MM.1S (cell line): Measurements from ENCODE around the gene EFCAB6.

ENCODE experiments used
- DNase-seq: peaks from one replicate; pipeline ENCODE4 v3.0.0-alpha.2; 2015
- H2AFZ ChIP-seq: fragments of 300-600 bp; sonication (generic); 2 replicates; pipeline ENCODE4 v1.6.0; 2016; ENCODE audit warnings: antibody characterized with exemption, low read length
- H3F3A ChIP-seq: fragments of 300-600 bp; sonication (generic); 2 replicates; pipeline ENCODE4 v1.6.1; 2016; ENCODE audit warnings: mild to moderate bottlenecking, antibody characterized with exemption, low read length, moderate library complexity, mixed read lengths; ENCODE audit not compliant: insufficient read depth
- H3K27ac ChIP-seq: fragments of 300-600 bp; sonication (generic); 2 replicates; pipeline ENCODE4 v1.5.1; 2016; ENCODE audit warnings: mild to moderate bottlenecking, low read length
- H3K27me3 ChIP-seq: fragments of 300-600 bp; sonication (generic); replicated peaks from 2 replicates; pipeline ENCODE4 v1.6.0; 2016; ENCODE audit warnings: low read length; ENCODE audit not compliant: insufficient read depth
- H3K36me3 ChIP-seq: fragments of 300-600 bp; sonication (generic); replicated peaks from 2 replicates; pipeline ENCODE4 v1.6.1; 2016; ENCODE audit warnings: mild to moderate bottlenecking, low read length, mixed read lengths; ENCODE audit not compliant: insufficient read depth
- H3K4me1 ChIP-seq: fragments of 300-600 bp; sonication (generic); 2 replicates; pipeline ENCODE4 v1.6.1; 2016; ENCODE audit warnings: low read length, mixed read lengths
- H3K4me2 ChIP-seq: fragments of 300-600 bp; sonication (generic); 2 replicates; pipeline ENCODE4 v1.6.0; 2016; ENCODE audit warnings: low read depth, low read length
- H3K4me3 ChIP-seq: fragments of 300-600 bp; sonication (generic); 2 replicates; pipeline ENCODE4 v1.5.1; 2016; ENCODE audit warnings: low read length, mixed read lengths
- H3K79me2 ChIP-seq: fragments of 300-600 bp; sonication (generic); 2 replicates; pipeline ENCODE4 v1.6.1; 2016; ENCODE audit warnings: mixed run types, low read length, mixed read lengths
- H3K9ac ChIP-seq: fragments of 300-600 bp; sonication (generic); 2 replicates; pipeline ENCODE4 v1.6.1; 2016; ENCODE audit warnings: low read length, mixed read lengths
- H3K9me2 ChIP-seq: fragments of 300-600 bp; sonication (generic); replicated peaks from 2 replicates; pipeline ENCODE4 v1.6.1; 2016; ENCODE audit warnings: mild to moderate bottlenecking, low read length, mixed read lengths; ENCODE audit not compliant: insufficient read depth
- H3K9me3 ChIP-seq: fragments of 300-600 bp; sonication (generic); replicated peaks from 2 replicates; pipeline ENCODE4 v1.6.1; 2016; ENCODE audit warnings: mild to moderate bottlenecking, low read length, mixed read lengths; ENCODE audit not compliant: insufficient read depth
- H4K20me1 ChIP-seq: fragments of 300-600 bp; sonication (generic); 2 replicates; pipeline ENCODE4 v1.6.1; 2016; ENCODE audit warnings: mild to moderate bottlenecking, low read length, moderate library complexity, mixed read lengths; ENCODE audit not compliant: insufficient read depth
- EZH2 ChIP-seq: fragments of 300-600 bp; sonication (generic); optimal IDR thresholded peaks from 2 replicates; pipeline ENCODE3; 2017; ENCODE audit warnings: low read depth, mild to moderate bottlenecking, antibody characterized with exemption, low read length, mixed read lengths
- EZH2phosphoT487 ChIP-seq: fragments of 300-600 bp; sonication (generic); IDR thresholded peaks from 2 replicates; pipeline ENCODE4 v1.6.1; 2018; ENCODE audit warnings: antibody characterized with exemption, low read length
- TF ChIP-seq, protein P1 (sequence below): fragments of 300-600 bp; sonication (generic); IDR thresholded peaks from 2 replicates; pipeline ENCODE4 v1.5.1; 2016; ENCODE audit warnings: antibody characterized with exemption, low read length, mixed read lengths

The EFCAB6 gene

DNA sequence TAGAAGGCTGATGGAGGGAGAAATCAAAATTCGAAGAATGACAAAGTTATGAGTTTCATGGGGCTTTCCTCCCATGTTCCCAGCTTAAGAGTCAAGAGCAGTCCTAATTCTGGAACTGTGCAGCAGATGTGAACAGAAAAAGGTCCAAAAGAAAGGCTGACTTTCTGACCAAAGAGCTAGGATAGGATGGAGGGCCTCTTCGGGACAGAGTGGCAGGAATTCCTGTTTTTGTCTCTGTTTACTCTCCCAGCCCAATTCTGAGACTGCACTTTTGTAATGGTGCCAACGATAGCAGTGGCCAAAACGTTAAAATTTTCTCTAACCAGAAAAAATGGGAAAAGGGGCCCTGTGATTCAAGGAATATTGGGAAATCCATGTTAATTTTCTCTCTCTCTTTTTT is 193.6 kb downstream of the EFCAB6 start:
- DNase-seq, result no peak

DNA sequence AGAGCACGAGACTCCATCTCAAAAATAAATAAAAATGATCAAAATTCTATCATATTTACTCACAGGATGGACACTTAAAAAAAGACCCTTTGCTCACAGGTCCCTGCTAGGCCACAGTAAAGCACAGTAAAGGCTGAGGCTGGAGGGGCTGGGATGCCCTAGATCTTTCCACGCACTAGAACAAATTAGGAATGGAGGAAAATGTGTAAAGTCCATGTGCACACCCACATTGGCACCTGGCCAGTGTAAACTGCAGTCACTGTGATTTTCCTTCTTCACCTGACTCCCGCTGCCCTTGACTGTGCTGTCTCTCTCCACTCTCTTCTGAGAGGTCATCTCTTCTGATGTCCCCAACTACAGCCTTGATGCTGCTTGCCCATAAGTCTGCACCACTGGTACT is 195.5 kb downstream of the EFCAB6 start:
- no peak for DNase-seq
- Histone ChIP-seq H3K27ac (no peak overlapping the region), H3K9me3 (no peaks in the 10 kb centered on the region), H3K79me2 (no peaks in the 10 kb centered on the region), H3K9ac (no peak overlapping the region), H3K9me2 (no peaks in the 10 kb centered on the region), H4K20me1 (no peaks in the 10 kb centered on the region), H3K4me2 (no peak overlapping the region), H3K4me1 (no peaks in the 10 kb centered on the region), H3K4me3 (no peak overlapping the region), H3F3A (no peaks in the 10 kb centered on the region), H2AFZ (no peak overlapping the region), H3K36me3 (no peaks in the 10 kb centered on the region), H3K27me3 (no peaks in the 10 kb centered on the region)
- TF ChIP-seq EZH2phosphoT487, result no peak
- TF ChIP-seq, protein P1, sequence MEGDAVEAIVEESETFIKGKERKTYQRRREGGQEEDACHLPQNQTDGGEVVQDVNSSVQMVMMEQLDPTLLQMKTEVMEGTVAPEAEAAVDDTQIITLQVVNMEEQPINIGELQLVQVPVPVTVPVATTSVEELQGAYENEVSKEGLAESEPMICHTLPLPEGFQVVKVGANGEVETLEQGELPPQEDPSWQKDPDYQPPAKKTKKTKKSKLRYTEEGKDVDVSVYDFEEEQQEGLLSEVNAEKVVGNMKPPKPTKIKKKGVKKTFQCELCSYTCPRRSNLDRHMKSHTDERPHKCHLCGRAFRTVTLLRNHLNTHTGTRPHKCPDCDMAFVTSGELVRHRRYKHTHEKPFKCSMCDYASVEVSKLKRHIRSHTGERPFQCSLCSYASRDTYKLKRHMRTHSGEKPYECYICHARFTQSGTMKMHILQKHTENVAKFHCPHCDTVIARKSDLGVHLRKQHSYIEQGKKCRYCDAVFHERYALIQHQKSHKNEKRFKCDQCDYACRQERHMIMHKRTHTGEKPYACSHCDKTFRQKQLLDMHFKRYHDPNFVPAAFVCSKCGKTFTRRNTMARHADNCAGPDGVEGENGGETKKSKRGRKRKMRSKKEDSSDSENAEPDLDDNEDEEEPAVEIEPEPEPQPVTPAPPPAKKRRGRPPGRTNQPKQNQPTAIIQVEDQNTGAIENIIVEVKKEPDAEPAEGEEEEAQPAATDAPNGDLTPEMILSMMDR, result no peak
- TF ChIP-seq EZH2, result no peak

More for the DNA sequence above, 193.6 kb downstream of the EFCAB6 start:
- Histone ChIP-seq H3K9ac (no peak overlapping the region), H3K36me3 (no peaks in the 10 kb centered on the region), H3K27me3 (no peaks in the 10 kb centered on the region), H3K79me2 (no peaks in the 10 kb centered on the region), H3K4me3 (no peak overlapping the region), H3K9me3 (no peaks in the 10 kb centered on the region), H3K4me1 (no peaks in the 10 kb centered on the region), H3F3A (no peaks in the 10 kb centered on the region), H2AFZ (no peak overlapping the region), H3K27ac (no peak overlapping the region), H3K9me2 (no peaks in the 10 kb centered on the region), H3K4me2 (no peak overlapping the region), H4K20me1 (no peaks in the 10 kb centered on the region)
- TF ChIP-seq, protein P1, result no peak
- no peak for TF ChIP-seq EZH2phosphoT487
- no peak for TF ChIP-seq EZH2

DNA sequence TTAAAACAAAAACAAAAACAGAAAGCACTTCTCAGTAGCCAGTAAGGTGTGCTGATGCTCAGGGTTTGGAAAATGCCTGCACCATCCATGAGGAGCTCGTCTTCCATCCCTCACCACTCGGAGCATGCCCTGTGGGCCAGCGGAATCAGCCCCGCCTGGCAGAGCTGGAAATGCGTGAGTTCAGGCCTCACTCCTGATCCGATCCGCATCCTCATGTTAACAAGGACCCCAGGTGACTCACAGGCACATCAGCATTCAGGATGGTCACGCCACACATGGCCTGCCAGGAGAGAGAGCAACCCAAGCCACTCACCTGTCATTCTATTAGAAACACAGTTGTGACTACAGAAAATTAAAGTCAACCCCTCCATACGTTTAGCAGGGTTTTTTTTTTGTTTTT is 211.8 kb downstream of the EFCAB6 start:
- Histone ChIP-seq H3K4me3 (no peak overlapping the region), H3K27ac (no peak overlapping the region), H3K36me3 (no peaks in the 10 kb centered on the region), H3K4me2 (no peak overlapping the region), H3K9ac (no peak overlapping the region), H3F3A (no peaks in the 10 kb centered on the region), H3K9me3 (no peaks in the 10 kb centered on the region), H2AFZ (no peak overlapping the region), H3K4me1 (no peaks in the 10 kb centered on the region), H3K27me3 (no peaks in the 10 kb centered on the region), H4K20me1 (no peaks in the 10 kb centered on the region), H3K79me2 (no peaks in the 10 kb centered on the region), H3K9me2 (no peaks in the 10 kb centered on the region)
- no peak for DNase-seq
- TF ChIP-seq EZH2, result no peak
- TF ChIP-seq, protein P1, result no peak
- TF ChIP-seq EZH2phosphoT487, result no peak
